Stimulated activated CD4-positive, alpha-beta T cell treated with anti-CD3 and anti-CD28 coated beads, Interleukin-1b, Interleukin-23, amount 100 ng/mL, for 24 hours (primary cell): ENCODE results near the gene CUL4A.
A peak's percentile ranks its signal among the peaks of the same experiment; 100 is the strongest.
"Not testable (repeated sequence)": the region's sequence is repeated elsewhere in the genome, so short reads cannot be mapped to it uniquely, and the experiment has no call there.

Experiments used
- DNase-seq, 4 experiments: peaks; one replicate each; pipeline ENCODE4 v3.0.0-alpha.2; 2020; ENCODE audit warnings: low read depth in 4 of 4, low spot score in 1 of 4

CUL4A gene

GRCh38 chr13:113209336-113209758 is at the start of gene CUL4A:
Gene CUL4A (plus strand): TSS chr13:113209613. CDS start chr13:113209628, 15 bp downstream.
- peak; percentile 52 to 70 (median 57) for DNase-seq

- DNase-seq, result no peak
These were observed 49.7 kb upstream of the CUL4A start for GRCh38 chr13:113159701-113160100.

- DNase-seq, result no peak
These were observed 48.4 kb upstream of the CUL4A start for GRCh38 chr13:113160983-113161382.

GRCh38 chr13:113161433-113161832 is 48.0 kb upstream of the CUL4A start:
- no peak for DNase-seq

GRCh38 chr13:113161975-113162374 is 47.4 kb upstream of the CUL4A start:
- not testable (repeated sequence) for DNase-seq

- no peak for DNase-seq
These were observed 46.4 kb upstream of the CUL4A start for GRCh38 chr13:113162783-113163685.

GRCh38 chr13:113164492-113164891 is 44.9 kb upstream of the CUL4A start:
- no peak for DNase-seq

- DNase-seq, result no peak
These were observed 43.1 kb upstream of the CUL4A start for GRCh38 chr13:113166266-113166665.

GRCh38 chr13:113166681-113167080 is 42.7 kb upstream of the CUL4A start:
- no peak for DNase-seq

GRCh38 chr13:113167155-113167554 is 42.3 kb upstream of the CUL4A start:
- no peak for DNase-seq

GRCh38 chr13:113167575-113167974 is 41.8 kb upstream of the CUL4A start:
- no peak for DNase-seq

- DNase-seq, result no peak
These were observed 41.2 kb upstream of the CUL4A start for GRCh38 chr13:113168211-113168610.

- no peak for DNase-seq
These were observed 39.8 kb upstream of the CUL4A start for GRCh38 chr13:113169277-113170272.

- DNase-seq, result no peak
These were observed 38.9 kb upstream of the CUL4A start for GRCh38 chr13:113170511-113170910.

GRCh38 chr13:113171250-113172125 is 37.9 kb upstream of the CUL4A start:
- DNase-seq, result no peak

- no peak for DNase-seq
These were observed 36.9 kb upstream of the CUL4A start for GRCh38 chr13:113172419-113172926.

- no peak for DNase-seq
These were observed 33.1 kb upstream of the CUL4A start for GRCh38 chr13:113176280-113176679.

- no peak for DNase-seq
These were observed 32.6 kb upstream of the CUL4A start for GRCh38 chr13:113176822-113177221.

- DNase-seq, result no peak
These were observed 31.1 kb upstream of the CUL4A start for GRCh38 chr13:113178070-113178895.

- DNase-seq, result no peak
These were observed 30.6 kb upstream of the CUL4A start for GRCh38 chr13:113178896-113179167.
